Measurements from ENCODE around the gene CPE.

DNA sequence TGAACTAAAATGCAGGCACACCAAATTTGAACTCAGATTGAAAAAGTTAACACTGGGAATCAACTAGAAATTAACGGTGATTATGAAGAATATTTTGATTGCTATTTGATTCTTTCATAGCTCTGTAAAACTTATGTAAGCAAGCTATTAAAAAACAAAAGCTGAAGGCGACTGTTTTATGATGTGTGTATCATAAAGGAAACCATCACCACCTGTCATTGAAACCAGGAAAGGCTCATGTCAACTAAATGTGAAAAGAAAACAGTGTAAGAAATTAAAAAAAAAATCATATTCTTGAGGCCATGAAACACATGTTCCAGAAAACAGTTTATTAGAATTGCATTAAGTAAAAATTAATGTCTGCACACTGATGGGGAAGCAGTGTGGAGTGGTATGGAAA, 24.2 kb downstream of the CPE start:
- TF ChIP-seq GATA2 (IDR thresholded peaks at IDR 0.05; ENCODE audit: low read depth, low read length) (no peak), GATA3 (IDR thresholded peaks at IDR 0.05; ENCODE audit: low read depth, low read length) (no peak)
